ENCODE data around the gene TBR1.

TBR1 gene

DNA sequence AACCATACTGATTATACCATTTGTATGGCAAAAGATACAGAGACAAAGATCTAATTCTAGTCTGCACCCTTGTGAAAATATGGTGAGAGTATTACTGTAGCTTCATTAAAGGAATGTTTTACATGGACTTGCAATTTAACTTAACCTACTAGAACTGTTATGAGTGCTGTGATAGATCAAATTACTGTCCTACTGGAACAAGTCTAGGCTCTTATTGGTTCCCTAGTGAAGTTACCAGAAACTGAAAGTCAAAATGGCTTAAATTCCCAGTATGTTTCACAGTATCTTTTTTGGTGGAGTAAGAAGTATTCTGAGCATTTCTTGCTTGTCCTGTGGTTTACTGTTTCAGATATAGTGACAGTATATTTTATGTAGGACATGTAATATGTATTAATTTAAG lies 3.8 kb upstream of the TBR1 start:
- TF ChIP-seq, protein P1, sequence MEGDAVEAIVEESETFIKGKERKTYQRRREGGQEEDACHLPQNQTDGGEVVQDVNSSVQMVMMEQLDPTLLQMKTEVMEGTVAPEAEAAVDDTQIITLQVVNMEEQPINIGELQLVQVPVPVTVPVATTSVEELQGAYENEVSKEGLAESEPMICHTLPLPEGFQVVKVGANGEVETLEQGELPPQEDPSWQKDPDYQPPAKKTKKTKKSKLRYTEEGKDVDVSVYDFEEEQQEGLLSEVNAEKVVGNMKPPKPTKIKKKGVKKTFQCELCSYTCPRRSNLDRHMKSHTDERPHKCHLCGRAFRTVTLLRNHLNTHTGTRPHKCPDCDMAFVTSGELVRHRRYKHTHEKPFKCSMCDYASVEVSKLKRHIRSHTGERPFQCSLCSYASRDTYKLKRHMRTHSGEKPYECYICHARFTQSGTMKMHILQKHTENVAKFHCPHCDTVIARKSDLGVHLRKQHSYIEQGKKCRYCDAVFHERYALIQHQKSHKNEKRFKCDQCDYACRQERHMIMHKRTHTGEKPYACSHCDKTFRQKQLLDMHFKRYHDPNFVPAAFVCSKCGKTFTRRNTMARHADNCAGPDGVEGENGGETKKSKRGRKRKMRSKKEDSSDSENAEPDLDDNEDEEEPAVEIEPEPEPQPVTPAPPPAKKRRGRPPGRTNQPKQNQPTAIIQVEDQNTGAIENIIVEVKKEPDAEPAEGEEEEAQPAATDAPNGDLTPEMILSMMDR (IDR thresholded peaks at IDR 0.05; ENCODE audit: low read depth, low read length, missing control alignments), result no peak
- H3K4me3 ChIP-seq (replicated peaks; ENCODE audit: low read depth, low read length), result no peak overlapping the region
- no peak for DNase-seq (ENCODE audit: extremely low read depth, low read depth)

GRCh38 chr2:161414042-161415033 lies 1.8 kb upstream of the TBR1 start:
- TF ChIP-seq, protein P1 (IDR thresholded peaks at IDR 0.05; ENCODE audit: low read depth, low read length, missing control alignments), result peak; percentile 2
- DNase-seq (ENCODE audit: extremely low read depth, low read depth), result no peak

DNA sequence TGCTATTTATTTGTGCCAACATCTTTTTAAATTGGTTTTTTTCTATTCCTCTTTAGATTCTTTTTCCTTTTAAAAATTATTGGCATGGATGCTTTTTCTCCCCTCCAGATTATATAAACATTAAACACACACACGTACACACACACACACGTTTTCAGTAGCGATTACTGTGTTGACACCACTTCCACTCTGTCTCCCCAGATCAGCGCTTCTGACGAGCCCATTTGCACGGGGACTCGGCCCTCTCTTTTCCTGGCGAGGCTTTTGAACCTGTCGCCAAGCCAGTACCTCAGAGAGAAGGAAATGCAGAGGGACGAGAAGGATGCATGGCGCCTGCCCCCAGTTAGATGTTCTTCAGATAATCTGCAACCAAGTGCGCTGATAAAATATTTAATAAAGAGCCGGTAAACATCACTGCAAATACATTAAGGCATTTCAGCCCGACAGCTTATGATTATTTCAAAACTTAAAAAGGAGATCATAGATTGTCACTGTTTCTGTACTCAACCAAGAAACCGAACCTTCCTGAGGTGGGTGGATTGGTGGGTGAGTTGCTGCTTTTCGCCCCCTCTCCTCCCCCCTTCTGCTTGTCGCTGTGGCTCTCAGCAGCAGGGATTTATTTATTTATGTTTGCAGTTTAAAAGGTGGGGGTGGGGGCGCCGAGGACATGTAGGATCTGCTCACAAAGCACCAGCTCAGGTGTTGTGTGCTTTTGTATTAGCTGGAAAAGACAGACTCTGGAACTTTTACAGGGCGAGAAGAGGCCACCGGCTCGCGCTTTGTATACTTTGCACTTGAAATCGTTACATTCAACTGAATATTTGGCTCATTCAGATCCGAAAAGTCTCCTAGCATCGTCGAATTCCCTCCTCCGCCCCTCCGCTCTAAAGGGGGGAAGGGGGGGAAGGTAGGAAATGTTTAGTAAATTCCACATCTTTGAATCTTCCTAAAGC lies 787 bp upstream of the TBR1 start:
- TF ChIP-seq, protein P1 (IDR thresholded peaks at IDR 0.05; ENCODE audit: low read depth, low read length, missing control alignments), result no peak
- peak overlapping the region; percentile 39 for H3K4me3 ChIP-seq (replicated peaks; ENCODE audit: low read depth, low read length)
- no peak for DNase-seq (ENCODE audit: extremely low read depth, low read depth)

More at GRCh38 chr2:161414042-161415033, 1.8 kb upstream of the TBR1 start:
- peak overlapping the region; percentile 39 for H3K4me3 ChIP-seq (replicated peaks; ENCODE audit: low read depth, low read length)

GRCh38 chr2:161416708-161417437 lies 776 bp downstream of the TBR1 start:
- no peak for DNase-seq (ENCODE audit: extremely low read depth, low read depth)
- TF ChIP-seq, protein P1 (IDR thresholded peaks at IDR 0.05; ENCODE audit: low read depth, low read length, missing control alignments), result no peak
- H3K4me3 ChIP-seq (replicated peaks; ENCODE audit: low read depth, low read length), result no peak overlapping the region

- no peak overlapping the region for H3K4me3 ChIP-seq (replicated peaks; ENCODE audit: low read depth, low read length)
- DNase-seq (ENCODE audit: extremely low read depth, low read depth), result no peak
- TF ChIP-seq, protein P1 (IDR thresholded peaks at IDR 0.05; ENCODE audit: low read depth, low read length, missing control alignments), result no peak
These were observed 1.6 kb downstream of the TBR1 start for GRCh38 chr2:161417438-161418274.

All from HFF-Myc (cell line).